Prostate gland (tissue), 2 donors: Measurements from ENCODE around the gene GPBP1.
"Not testable (repeated sequence)": the region's sequence is repeated elsewhere in the genome, so short reads cannot be mapped to it uniquely, and the experiment has no call there.

Experiments used
- POLR2AphosphoS5 ChIP-seq: sonication (generic); formaldehyde crosslinking; IDR thresholded peaks from one replicate; pipeline ENCODE4 v1.6.1; 2017; ENCODE audit warnings: antibody characterized with exemption
- TF ChIP-seq, protein P1 (sequence below), 4 experiments: fragments of 200-600 bp in 2 of 4; fragments of 450-650 bp in 2 of 4; sonication (generic) in 2 of 4; IDR thresholded peaks; 1 replicate in 3 of 4; 2 replicates in 1 of 4; pipeline ENCODE4 v1.5.1; 2016 to 2019; ENCODE audit warnings: antibody characterized with exemption in 4 of 4, mild to moderate bottlenecking in 2 of 4, moderate library complexity in 2 of 4

DNA sequence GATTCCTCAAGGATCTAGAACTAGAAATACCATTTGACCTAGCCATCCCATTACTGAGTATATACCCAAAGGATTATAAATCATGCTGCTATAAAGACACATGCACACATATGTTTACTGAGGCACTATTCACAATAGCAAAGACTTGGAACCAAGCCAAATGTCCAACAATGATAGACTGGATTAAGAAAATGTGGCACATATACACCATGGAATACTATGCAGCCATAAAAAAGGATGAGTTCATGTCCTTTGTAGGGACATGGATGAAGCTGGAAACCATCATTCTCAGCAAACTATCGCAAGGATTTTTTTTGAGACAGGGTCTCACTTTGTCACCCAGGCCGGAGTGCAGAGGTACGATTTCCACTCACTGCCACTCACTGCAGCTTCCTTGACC, 8.7 kb upstream of the GPBP1 start:
- not testable (repeated sequence) for TF ChIP-seq POLR2AphosphoS5
- TF ChIP-seq, protein P1, sequence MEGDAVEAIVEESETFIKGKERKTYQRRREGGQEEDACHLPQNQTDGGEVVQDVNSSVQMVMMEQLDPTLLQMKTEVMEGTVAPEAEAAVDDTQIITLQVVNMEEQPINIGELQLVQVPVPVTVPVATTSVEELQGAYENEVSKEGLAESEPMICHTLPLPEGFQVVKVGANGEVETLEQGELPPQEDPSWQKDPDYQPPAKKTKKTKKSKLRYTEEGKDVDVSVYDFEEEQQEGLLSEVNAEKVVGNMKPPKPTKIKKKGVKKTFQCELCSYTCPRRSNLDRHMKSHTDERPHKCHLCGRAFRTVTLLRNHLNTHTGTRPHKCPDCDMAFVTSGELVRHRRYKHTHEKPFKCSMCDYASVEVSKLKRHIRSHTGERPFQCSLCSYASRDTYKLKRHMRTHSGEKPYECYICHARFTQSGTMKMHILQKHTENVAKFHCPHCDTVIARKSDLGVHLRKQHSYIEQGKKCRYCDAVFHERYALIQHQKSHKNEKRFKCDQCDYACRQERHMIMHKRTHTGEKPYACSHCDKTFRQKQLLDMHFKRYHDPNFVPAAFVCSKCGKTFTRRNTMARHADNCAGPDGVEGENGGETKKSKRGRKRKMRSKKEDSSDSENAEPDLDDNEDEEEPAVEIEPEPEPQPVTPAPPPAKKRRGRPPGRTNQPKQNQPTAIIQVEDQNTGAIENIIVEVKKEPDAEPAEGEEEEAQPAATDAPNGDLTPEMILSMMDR (IDR thresholded peaks at IDR 0.05) = not testable (repeated sequence)
